Brain microvascular endothelial cell (primary cell): ENCODE data around the gene HOXA5.

Experiments
- DNase-seq: peaks from one replicate; pipeline ENCODE4 v3.0.0-alpha.2; 2020
- H3K27ac ChIP-seq: fragments of 250-450 bp; sonication (Bioruptor Pico); 2 replicates; pipeline ENCODE4 v1.5.1; 2020; ENCODE audit warnings: mild to moderate bottlenecking, moderate library complexity
- H3K27me3 ChIP-seq: fragments of 250-450 bp; sonication (Bioruptor Pico); replicated peaks from 2 replicates; pipeline ENCODE4 v1.5.1; 2020; ENCODE audit warnings: mild to moderate bottlenecking
- H3K36me3 ChIP-seq: fragments of 250-450 bp; sonication (Bioruptor Pico); replicated peaks from 2 replicates; pipeline ENCODE4 v1.5.1; 2020; ENCODE audit warnings: mild to moderate bottlenecking
- H3K4me3 ChIP-seq: 2 replicates; pipeline ENCODE4 v1.5.1; 2011; ENCODE audit warnings: low read depth, mild to moderate bottlenecking, control low read depth, low read length, moderate library complexity
- in situ Hi-C: cut with HindIII; loops from 2 replicates; pipeline ENCODE4 v1.10.0; 2017; ENCODE audit warnings: low sequenced_read_pairs, low pct_ligation_motif_present
- TF ChIP-seq, protein P1 (sequence below): IDR thresholded peaks from 2 replicates; pipeline ENCODE4 v1.5.1; 2011; ENCODE audit warnings: low read depth, mild to moderate bottlenecking, moderate library complexity, low read length, control low read depth, inconsistent platforms; ENCODE audit errors: missing control alignments

The HOXA5 gene

DNA sequence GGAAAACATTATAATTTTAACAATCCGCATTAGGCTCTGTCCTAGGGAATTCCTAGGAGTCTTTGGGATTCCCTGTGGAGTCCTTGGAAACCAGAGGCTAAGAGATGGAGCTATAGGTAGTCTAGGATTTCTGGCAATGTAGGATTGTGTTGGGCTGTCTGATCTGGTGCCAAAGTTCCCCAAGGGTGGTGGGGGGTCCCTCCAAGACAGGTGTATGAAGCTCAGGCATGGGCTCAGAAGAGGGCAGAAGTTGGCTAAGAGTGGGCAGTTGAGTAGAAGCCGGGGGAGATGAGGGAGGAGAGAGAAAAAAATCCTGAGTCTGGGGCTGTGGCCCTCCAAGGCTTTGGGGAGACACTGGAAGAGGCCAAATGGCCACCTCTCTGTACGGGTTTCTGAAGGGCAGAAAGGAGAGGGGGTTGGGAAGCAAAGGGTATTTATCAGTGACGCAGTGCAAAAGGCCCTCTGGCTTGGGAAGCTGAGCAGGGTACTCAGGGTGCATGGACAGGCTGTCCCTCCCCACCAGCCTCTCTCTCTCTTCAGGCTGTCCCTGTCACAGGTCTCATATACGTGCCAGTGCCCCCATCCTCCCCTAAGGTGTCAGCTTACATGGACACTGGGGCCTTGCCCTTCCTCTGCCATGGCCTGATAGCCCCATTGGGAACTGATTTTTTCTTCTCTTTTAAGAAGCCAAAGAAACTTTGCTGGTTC lies 3.2 kb upstream of the HOXA5 start:
- Histone ChIP-seq H3K4me3 (no peak overlapping the region), H3K27me3 (peaks cover 95% of the 10 kb centered on the region), H3K27ac (no peak overlapping the region), H3K36me3 (no peaks in the 10 kb centered on the region)
- DNase-seq = no peak
- in situ Hi-C loops = no loop called here
- TF ChIP-seq, protein P1, sequence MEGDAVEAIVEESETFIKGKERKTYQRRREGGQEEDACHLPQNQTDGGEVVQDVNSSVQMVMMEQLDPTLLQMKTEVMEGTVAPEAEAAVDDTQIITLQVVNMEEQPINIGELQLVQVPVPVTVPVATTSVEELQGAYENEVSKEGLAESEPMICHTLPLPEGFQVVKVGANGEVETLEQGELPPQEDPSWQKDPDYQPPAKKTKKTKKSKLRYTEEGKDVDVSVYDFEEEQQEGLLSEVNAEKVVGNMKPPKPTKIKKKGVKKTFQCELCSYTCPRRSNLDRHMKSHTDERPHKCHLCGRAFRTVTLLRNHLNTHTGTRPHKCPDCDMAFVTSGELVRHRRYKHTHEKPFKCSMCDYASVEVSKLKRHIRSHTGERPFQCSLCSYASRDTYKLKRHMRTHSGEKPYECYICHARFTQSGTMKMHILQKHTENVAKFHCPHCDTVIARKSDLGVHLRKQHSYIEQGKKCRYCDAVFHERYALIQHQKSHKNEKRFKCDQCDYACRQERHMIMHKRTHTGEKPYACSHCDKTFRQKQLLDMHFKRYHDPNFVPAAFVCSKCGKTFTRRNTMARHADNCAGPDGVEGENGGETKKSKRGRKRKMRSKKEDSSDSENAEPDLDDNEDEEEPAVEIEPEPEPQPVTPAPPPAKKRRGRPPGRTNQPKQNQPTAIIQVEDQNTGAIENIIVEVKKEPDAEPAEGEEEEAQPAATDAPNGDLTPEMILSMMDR = no peak

DNA sequence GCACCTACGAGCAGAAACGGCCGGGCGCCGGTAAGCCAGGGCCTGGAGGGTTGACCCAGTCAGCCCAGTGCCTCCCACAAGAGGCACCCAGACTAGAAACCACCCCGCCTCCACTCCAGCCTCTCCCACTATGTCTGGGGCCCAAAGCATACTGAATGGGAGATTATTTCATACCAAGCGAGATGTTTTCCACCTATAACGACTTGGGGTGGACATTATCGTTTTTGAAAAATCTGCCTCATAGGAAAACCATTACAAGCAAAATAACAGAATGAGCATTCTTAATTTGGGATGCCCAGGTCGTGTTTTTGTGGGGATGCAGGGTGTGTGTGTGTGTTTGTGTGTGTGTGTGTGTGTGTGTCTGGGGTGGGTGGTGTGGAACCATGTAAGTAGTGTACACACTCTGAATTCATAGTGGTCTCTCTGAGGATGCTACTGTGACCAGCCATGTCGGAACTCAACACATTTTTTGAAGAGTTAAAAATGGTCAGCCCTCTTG lies 2.5 kb upstream of the HOXA5 start:
- TF ChIP-seq, protein P1 = no peak
- no peak for DNase-seq
- in situ Hi-C loops = no loop called here
- H3K27me3 ChIP-seq = peaks cover 95% of the 10 kb centered on the region
- H3K36me3 ChIP-seq = no peaks in the 10 kb centered on the region
- no peak overlapping the region for H3K4me3 ChIP-seq
- no peak overlapping the region for H3K27ac ChIP-seq

DNA sequence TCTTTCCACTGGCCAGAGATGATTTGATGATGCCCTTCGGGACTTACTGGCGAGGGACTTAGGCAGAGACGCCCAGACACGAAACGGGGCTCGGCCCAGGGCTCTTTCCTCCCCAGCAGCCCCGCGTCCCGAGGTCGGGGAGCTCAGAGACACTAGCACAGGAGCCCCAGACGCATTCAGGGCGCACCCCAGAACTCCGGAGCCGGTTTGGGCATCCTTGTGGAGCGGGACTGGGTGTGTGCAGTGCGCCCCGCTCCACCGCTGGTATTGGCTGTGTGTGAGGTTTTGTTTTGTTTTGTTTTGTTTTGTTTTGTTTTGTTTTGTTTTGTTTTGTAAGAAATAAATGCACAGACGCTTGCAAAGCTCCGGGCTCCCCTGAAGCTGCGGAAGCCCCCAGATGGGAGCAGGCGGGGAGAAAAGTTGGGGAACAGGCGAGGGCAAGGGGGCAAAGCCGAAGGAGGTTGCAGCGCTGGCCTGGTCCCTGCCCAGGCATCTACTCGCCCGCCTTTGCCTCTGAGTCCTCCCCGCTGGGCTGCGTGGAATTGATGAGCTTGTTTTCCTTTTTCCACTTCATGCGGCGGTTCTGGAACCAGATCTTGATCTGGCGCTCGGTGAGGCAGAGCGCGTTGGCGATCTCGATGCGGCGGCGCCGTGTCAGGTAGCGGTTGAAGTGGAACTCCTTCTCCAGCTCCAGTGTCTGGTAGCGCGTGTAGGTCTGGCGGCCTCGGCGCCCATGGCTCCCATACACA lies 1.9 kb upstream of the HOXA5 start:
- in situ Hi-C loops = no loop called here
- DNase-seq = no peak
- Histone ChIP-seq H3K27me3 (peaks cover 94% of the 10 kb centered on the region), H3K4me3 (no peak overlapping the region), H3K27ac (no peak overlapping the region), H3K36me3 (no peaks in the 10 kb centered on the region)
- TF ChIP-seq, protein P1 = no peak

DNA sequence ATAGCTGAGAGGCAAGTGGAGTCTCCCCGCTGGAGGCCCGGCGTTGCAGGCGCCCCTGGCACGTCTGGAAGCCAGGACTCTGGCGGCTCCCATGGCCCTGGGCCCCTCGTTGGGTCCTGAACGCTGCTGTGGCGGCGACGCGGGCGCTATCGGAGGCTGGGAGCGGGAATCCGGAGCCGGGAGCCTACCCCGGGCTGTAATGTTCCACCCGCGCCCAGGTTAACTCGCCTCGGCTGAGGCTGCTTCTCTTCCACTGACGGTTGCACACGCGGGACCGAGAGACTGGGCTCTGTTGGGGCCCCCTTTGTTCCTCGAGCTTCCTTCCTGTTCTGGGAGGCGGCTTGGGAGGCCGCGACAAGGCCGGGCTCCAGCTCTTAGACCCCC lies 1.3 kb upstream of the HOXA5 start:
- Histone ChIP-seq H3K27ac (no peak overlapping the region), H3K27me3 (peaks cover 96% of the 10 kb centered on the region), H3K36me3 (no peaks in the 10 kb centered on the region), H3K4me3 (no peak overlapping the region)
- TF ChIP-seq, protein P1 = no peak
- DNase-seq = no peak
- in situ Hi-C loops = no loop called here

DNA sequence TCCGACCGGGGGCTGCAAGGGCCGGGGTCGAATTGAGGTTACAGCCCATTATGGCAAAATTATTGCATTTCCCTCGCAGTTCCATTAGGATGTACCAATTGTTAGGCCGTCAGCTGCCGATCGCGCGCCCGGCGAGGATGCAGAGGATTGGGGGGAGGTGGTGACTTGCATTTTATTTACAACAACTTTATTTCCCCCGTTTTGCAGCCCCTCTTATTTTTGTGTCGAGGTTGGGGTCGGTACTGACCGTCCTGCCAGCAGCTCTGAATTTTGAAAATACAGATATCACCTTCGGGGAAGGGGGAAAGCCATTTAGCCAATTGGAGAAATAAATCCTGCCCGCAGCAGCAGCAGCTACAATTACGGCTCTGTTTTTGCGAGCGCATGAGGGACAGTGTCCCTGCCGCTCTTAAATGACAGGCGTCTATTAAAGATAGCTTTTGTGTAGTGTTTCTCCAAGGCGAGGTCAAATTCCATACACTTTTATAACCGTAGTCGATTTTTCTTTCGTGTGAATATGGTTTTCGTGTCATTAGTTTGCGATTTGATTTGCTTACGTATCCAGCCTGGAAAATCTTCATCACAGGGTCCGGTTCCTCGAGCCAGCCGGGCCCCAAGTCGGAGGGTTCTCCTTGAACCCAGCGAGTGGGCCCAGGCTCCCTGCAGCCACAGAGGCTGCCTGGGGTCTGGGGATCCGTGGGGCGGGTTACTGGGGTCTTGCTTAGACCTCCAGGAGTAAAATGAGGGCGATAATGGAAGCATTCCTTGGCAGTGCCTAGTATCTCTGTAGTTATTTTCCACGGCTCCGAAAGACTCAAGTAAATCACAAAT lies 684 bp upstream of the HOXA5 start:
- no peak overlapping the region for H3K4me3 ChIP-seq
- in situ Hi-C loops = no loop called here
- no peaks in the 10 kb centered on the region for H3K36me3 ChIP-seq
- no peak for DNase-seq
- H3K27me3 ChIP-seq = peaks cover 96% of the 10 kb centered on the region
- TF ChIP-seq, protein P1 = no peak
- H3K27ac ChIP-seq = no peak overlapping the region
